ENCODE data around the gene GALR1. TPM values are rescaled to one million over a fixed set of nuclear protein-coding genes. Genes with fewer than 3 reads are reported as not detected.
"Not testable (repeated sequence)": the region's sequence is repeated elsewhere in the genome, so short reads cannot be mapped to it uniquely, and the experiment has no call there.

The GALR1 gene
- total and polyA plus RNA-seq, 10 donors: not detected

DNA sequence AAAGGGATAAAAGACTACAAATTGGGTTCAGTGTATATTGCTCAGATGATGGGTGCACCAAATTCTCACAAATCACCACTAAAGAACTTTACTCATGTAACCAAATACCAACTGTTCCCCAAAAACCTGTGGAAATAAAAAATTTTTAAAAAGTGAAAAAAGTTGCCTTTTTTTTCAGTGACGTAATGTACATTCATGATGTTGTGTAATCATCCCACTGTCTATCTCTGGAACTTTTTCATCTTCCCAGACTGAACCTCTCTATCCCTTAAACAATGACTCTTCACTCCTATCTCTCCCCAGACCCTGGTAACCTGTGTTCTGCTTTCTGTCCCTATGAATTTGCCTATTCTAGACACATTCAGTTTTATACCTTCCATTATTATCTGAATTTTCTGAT lies 19.0 kb upstream of the GALR1 start:
- Histone ChIP-seq H3K4me3 (no peak overlapping the region), H3K36me3 (no peaks in the 10 kb centered on the region), H3K9me3 (peaks cover 0 to 5% (median 0%) of the 10 kb centered on the region in 8 donors), H3K4me1 (no peaks in the 10 kb centered on the region), H3K27ac (no peak overlapping the region), H3K27me3 (replicated peaks in 1 of 7) (peaks cover 0 to 31% (median 0%) of the 10 kb centered on the region in 7 donors)
- intact Hi-C loops (cut with DNase I; ENCODE audit: low total_unique reads): no loop called here
- no peak for TF ChIP-seq POLR2AphosphoS5 (IDR thresholded peaks at IDR 0.05)
- TF ChIP-seq POLR2A (IDR thresholded peaks at IDR 0.05): no peak
- TF ChIP-seq, protein P1, sequence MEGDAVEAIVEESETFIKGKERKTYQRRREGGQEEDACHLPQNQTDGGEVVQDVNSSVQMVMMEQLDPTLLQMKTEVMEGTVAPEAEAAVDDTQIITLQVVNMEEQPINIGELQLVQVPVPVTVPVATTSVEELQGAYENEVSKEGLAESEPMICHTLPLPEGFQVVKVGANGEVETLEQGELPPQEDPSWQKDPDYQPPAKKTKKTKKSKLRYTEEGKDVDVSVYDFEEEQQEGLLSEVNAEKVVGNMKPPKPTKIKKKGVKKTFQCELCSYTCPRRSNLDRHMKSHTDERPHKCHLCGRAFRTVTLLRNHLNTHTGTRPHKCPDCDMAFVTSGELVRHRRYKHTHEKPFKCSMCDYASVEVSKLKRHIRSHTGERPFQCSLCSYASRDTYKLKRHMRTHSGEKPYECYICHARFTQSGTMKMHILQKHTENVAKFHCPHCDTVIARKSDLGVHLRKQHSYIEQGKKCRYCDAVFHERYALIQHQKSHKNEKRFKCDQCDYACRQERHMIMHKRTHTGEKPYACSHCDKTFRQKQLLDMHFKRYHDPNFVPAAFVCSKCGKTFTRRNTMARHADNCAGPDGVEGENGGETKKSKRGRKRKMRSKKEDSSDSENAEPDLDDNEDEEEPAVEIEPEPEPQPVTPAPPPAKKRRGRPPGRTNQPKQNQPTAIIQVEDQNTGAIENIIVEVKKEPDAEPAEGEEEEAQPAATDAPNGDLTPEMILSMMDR (IDR thresholded peaks at IDR 0.05 in 8 of 11, conservative IDR thresholded peaks at IDR 0.05 in 3 of 11): no peak
- 71 to 97% (median 80%) methylated on average over 1 of the region's 1 CpG for WGBS, 5 donors
- no peak for DNase-seq

- no peak overlapping the region for H3K27ac ChIP-seq
- H3K4me1 ChIP-seq: no peaks in the 10 kb centered on the region
- H3K4me3 ChIP-seq: no peak overlapping the region
- TF ChIP-seq, protein P1 (IDR thresholded peaks at IDR 0.05 in 8 of 11, conservative IDR thresholded peaks at IDR 0.05 in 3 of 11): no peak
- TF ChIP-seq POLR2A (IDR thresholded peaks at IDR 0.05): no peak
- TF ChIP-seq POLR2AphosphoS5 (IDR thresholded peaks at IDR 0.05): no peak
- no peaks in the 10 kb centered on the region for H3K36me3 ChIP-seq
- peaks cover 0 to 18% (median 0%) of the 10 kb centered on the region in 7 donors for H3K27me3 ChIP-seq (replicated peaks in 1 of 7)
- H3K9me3 ChIP-seq: peaks cover 0 to 32% (median 21%) of the 10 kb centered on the region in 8 donors
- DNase-seq: no peak
- WGBS, 5 donors: 85 to 96% (median 87%) methylated on average over 14 to 16 of the region's 16 CpGs
- intact Hi-C loops (cut with DNase I; ENCODE audit: low total_unique reads): no loop called here
These were observed 14.9 kb upstream of the GALR1 start for GRCh38 chr18:77234504-77235365.

- WGBS, 5 donors: 91 to 95% (median 91%) methylated on average over 5 of the region's 5 CpGs
- H3K27ac ChIP-seq; H3K4me1 ChIP-seq; H3K36me3 ChIP-seq; DNase-seq; intact Hi-C loops (cut with DNase I; ENCODE audit: low total_unique reads); H3K4me3 ChIP-seq: not testable (repeated sequence)
- H3K27me3 ChIP-seq (replicated peaks in 1 of 7): peaks cover 0 to 13% (median 0%) of the 10 kb centered on the region in 7 donors
- H3K9me3 ChIP-seq: peaks cover 0 to 55% (median 37%) of the 10 kb centered on the region in 8 donors
These were observed 10.4 kb upstream of the GALR1 start for GRCh38 chr18:77239285-77239684.

GRCh38 chr18:77248873-77249568 lies 627 bp upstream of the GALR1 start:
- H3K36me3 ChIP-seq: no peaks in the 10 kb centered on the region
- intact Hi-C loops (cut with DNase I; ENCODE audit: low total_unique reads): no loop called here

More at GRCh38 chr18:77248873-77249568, 627 bp upstream of the GALR1 start:
- 10 to 16% (median 12%) methylated on average over 20 to 22 of the region's 22 CpGs for WGBS, 5 donors
- DNase-seq: no peak
- TF ChIP-seq POLR2A (IDR thresholded peaks at IDR 0.05) (no peak), POLR2AphosphoS5 (IDR thresholded peaks at IDR 0.05) (no peak)
- TF ChIP-seq, protein P1 (IDR thresholded peaks at IDR 0.05 in 8 of 11, conservative IDR thresholded peaks at IDR 0.05 in 3 of 11): no peak
- H3K9me3 ChIP-seq: peaks cover 0 to 16% (median 8%) of the 10 kb centered on the region in 8 donors
- peaks cover 5 to 31% (median 26%) of the 10 kb centered on the region in 6 donors for H3K4me1 ChIP-seq
- H3K27me3 ChIP-seq (replicated peaks in 1 of 7): peaks cover 7 to 83% (median 50%) of the 10 kb centered on the region in 7 donors
- H3K27ac ChIP-seq: no peak overlapping the region
- peak overlapping the region in 7 of 8 donors; percentile 16 to 54 (median 33) for H3K4me3 ChIP-seq

All from spleen (tissue), 11 donors.